Endometrial microvascular endothelial cells (primary cell): ENCODE data around the gene OLIG1. TPM values are rescaled to one million over a fixed set of nuclear protein-coding genes. Genes with fewer than 3 reads are reported as not detected.

Source experiments
- in situ Hi-C: cut with HindIII; loops from 2 replicates; pipeline ENCODE4 v1.10.0; 2017; ENCODE audit warnings: low sequenced_read_pairs, low pct_unique_long_range_greater_than_20kb; ENCODE audit errors: inconsistent ontology term
- total RNA-seq: library from RNA; depleted of rRNA; stranded (reverse); fragments of >200 nt; gene quantifications from one replicate; pipeline ENCODE4 v1.2.3, GENCODE V29; 2015; ENCODE audit errors: inconsistent ontology term

OLIG1 gene
- total RNA-seq, 1 donor from 2014 or later, result not detected

- in situ Hi-C loops, result no loop called here
Observed at GRCh38 chr21:33117101-33117888, 47.4 kb downstream of the OLIG1 start.

Other genes starting within 250 kb of the OLIG1 start
- gene OLIG2, start 44.2 kb upstream of the OLIG1 start, total RNA-seq, result not detected
- 20.3 TPM for gene IFNAR2, start 159.8 kb downstream of the OLIG1 start, total RNA-seq
- 45.9 TPM for gene IL10RB, start 196.2 kb downstream of the OLIG1 start, total RNA-seq